Measurements from ENCODE around the gene CMTR1. TPM values are rescaled to one million over a fixed set of nuclear protein-coding genes. Genes with fewer than 3 reads are reported as not detected.
A peak's percentile ranks its signal among the peaks of the same experiment; 100 is the strongest.

The CMTR1 gene
- total RNA-seq, 2 experiments from 2014 or later: 32.3 to 42.8 TPM

DNA sequence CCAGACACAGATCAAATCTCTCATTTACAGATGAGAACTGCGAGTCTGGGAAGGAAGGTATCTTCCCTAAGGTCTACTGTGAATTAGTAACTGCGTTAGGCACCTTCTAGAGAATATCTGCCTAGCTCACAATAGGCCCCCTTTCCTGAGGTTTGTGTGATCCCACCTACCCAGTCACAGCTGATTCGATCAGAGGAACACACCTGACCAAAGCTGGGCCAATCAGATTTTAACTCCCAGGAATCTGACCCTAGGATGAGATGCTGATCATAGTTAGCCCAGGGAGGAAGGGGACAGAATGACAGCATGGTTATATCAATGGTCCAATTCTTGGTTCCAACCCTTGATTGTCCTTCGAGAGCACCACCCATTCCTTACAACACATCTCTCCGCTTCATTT is 74.1 kb downstream of the CMTR1 start:
- Histone ChIP-seq H3K36me3 (ENCODE audit: insufficient read depth, low read length) (no peaks in the 10 kb centered on the region), H3K9me2 (ENCODE audit: insufficient read depth, low read length) (no peaks in the 10 kb centered on the region), H3K4me3 (ENCODE audit: low read depth, low read length, poor library complexity, severe bottlenecking) (no peak overlapping the region), H4K20me1 (ENCODE audit: insufficient read depth, low read length) (no peaks in the 10 kb centered on the region), H2AFZ (ENCODE audit: low read length) (no peak overlapping the region), H3K4me1 (ENCODE audit: insufficient read depth, low read length, poor library complexity, severe bottlenecking) (peaks cover 35% of the 10 kb centered on the region), H3K9me3 (ENCODE audit: low read length) (no peaks in the 10 kb centered on the region), H3K79me2 (ENCODE audit: insufficient read depth, low read depth, low read length) (no peaks in the 10 kb centered on the region), H3K4me2 (ENCODE audit: low read length) (no peak overlapping the region), H3K27ac (ENCODE audit: low read depth, low read length, poor library complexity, severe bottlenecking) (no peak overlapping the region)
- ChIA-PET CTCF (ENCODE audit: unreplicated experiment) (no interaction called here), POLR2A (interaction anchor here (4.1 kb wide), 1 partner anchor 9 kb away, joined by 16 read pairs; no protein-coding TSS in a partner anchor)
- TF ChIP-seq, protein P1, sequence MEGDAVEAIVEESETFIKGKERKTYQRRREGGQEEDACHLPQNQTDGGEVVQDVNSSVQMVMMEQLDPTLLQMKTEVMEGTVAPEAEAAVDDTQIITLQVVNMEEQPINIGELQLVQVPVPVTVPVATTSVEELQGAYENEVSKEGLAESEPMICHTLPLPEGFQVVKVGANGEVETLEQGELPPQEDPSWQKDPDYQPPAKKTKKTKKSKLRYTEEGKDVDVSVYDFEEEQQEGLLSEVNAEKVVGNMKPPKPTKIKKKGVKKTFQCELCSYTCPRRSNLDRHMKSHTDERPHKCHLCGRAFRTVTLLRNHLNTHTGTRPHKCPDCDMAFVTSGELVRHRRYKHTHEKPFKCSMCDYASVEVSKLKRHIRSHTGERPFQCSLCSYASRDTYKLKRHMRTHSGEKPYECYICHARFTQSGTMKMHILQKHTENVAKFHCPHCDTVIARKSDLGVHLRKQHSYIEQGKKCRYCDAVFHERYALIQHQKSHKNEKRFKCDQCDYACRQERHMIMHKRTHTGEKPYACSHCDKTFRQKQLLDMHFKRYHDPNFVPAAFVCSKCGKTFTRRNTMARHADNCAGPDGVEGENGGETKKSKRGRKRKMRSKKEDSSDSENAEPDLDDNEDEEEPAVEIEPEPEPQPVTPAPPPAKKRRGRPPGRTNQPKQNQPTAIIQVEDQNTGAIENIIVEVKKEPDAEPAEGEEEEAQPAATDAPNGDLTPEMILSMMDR (conservative IDR thresholded peaks at IDR 0.05; ENCODE audit: low read length): no peak
- DNase-seq (ENCODE audit: low spot score): no peak
- intact Hi-C loops (cut with micrococcal nuclease; ENCODE audit: unreplicated experiment): no loop called here
- BruUV-seq (replicated peaks): no TSS peak

- peak; percentile 76 for DNase-seq (ENCODE audit: low spot score)
- no TSS peak for BruUV-seq (replicated peaks)
- ChIA-PET CTCF (ENCODE audit: unreplicated experiment) (interaction anchor here (0.6 to 1.0 kb wide), 3 partner anchors 12 to 40 kb away, joined by 3 read pairs; no protein-coding TSS in a partner anchor), POLR2A (interaction anchor here (1.0 kb wide), 1 partner anchor 22 kb away, joined by 3 read pairs; no protein-coding TSS in a partner anchor)
- Histone ChIP-seq H2AFZ (ENCODE audit: low read length) (no peak overlapping the region), H3K4me2 (ENCODE audit: low read length) (no peak overlapping the region), H3K36me3 (ENCODE audit: insufficient read depth, low read length) (no peaks in the 10 kb centered on the region), H3K27ac (ENCODE audit: low read depth, low read length, poor library complexity, severe bottlenecking) (peak overlapping the region; percentile 62), H3K4me3 (ENCODE audit: low read depth, low read length, poor library complexity, severe bottlenecking) (no peak overlapping the region), H3K4me1 (ENCODE audit: insufficient read depth, low read length, poor library complexity, severe bottlenecking) (peaks cover 27% of the 10 kb centered on the region), H3K79me2 (ENCODE audit: insufficient read depth, low read depth, low read length) (no peaks in the 10 kb centered on the region), H3K9me2 (ENCODE audit: insufficient read depth, low read length) (no peaks in the 10 kb centered on the region), H4K20me1 (ENCODE audit: insufficient read depth, low read length) (no peaks in the 10 kb centered on the region), H3K9me3 (ENCODE audit: low read length) (no peaks in the 10 kb centered on the region)
- TF ChIP-seq EZH2phosphoT487 (IDR thresholded peaks at IDR 0.05; ENCODE audit: borderline replicate concordance, low read depth, low read length): no peak
- TF ChIP-seq, protein P1 (conservative IDR thresholded peaks at IDR 0.05; ENCODE audit: low read length): no peak
- intact Hi-C loops (cut with micrococcal nuclease; ENCODE audit: unreplicated experiment): no loop called here
Observed at GRCh38 chr6:37507690-37508421, 74.8 kb downstream of the CMTR1 start.

DNA sequence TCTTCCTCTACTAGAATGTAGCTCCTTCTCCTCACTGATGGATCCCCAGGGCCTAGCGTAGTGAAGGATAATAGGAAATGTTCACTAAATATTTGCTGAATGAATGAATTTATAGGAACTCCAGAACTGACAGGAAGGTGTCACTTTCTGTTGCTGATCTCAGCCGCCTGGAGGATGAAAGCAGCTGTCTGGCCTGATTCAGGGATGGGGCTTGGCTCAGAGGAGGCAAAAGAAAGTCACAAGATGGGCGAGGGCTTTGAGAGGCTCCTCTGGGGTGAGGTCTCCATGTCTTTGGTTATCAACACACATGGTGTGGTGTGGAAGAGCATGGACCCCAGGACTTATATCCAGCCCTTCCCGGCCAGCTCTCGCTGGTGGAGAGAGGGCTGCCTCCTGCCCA is 78.2 kb downstream of the CMTR1 start:
- no TSS peak for BruUV-seq (replicated peaks)
- no peak overlapping the region for H3K4me3 ChIP-seq (ENCODE audit: low read depth, low read length, poor library complexity, severe bottlenecking)
- H3K9me3 ChIP-seq (ENCODE audit: low read length): no peaks in the 10 kb centered on the region
- no peaks in the 10 kb centered on the region for H3K79me2 ChIP-seq (ENCODE audit: insufficient read depth, low read depth, low read length)
- H3K4me1 ChIP-seq (ENCODE audit: insufficient read depth, low read length, poor library complexity, severe bottlenecking): peaks cover 14% of the 10 kb centered on the region
- CTCF ChIA-PET (ENCODE audit: unreplicated experiment): no interaction called here
- H3K4me2 ChIP-seq (ENCODE audit: low read length): no peak overlapping the region
- POLR2A ChIA-PET: no interaction called here
- H4K20me1 ChIP-seq (ENCODE audit: insufficient read depth, low read length): no peaks in the 10 kb centered on the region
- TF ChIP-seq, protein P1 (conservative IDR thresholded peaks at IDR 0.05; ENCODE audit: low read length): no peak
- no peak for TF ChIP-seq EZH2phosphoT487 (IDR thresholded peaks at IDR 0.05; ENCODE audit: borderline replicate concordance, low read depth, low read length)
- no peaks in the 10 kb centered on the region for H3K9me2 ChIP-seq (ENCODE audit: insufficient read depth, low read length)
- H2AFZ ChIP-seq (ENCODE audit: low read length): no peak overlapping the region
- intact Hi-C loops (cut with micrococcal nuclease; ENCODE audit: unreplicated experiment): no loop called here
- no peak overlapping the region for H3K27ac ChIP-seq (ENCODE audit: low read depth, low read length, poor library complexity, severe bottlenecking)
- no peak for DNase-seq (ENCODE audit: low spot score)
- no peaks in the 10 kb centered on the region for H3K36me3 ChIP-seq (ENCODE audit: insufficient read depth, low read length)
